ENCODE results near the gene PCYT1B. TPM values are rescaled to one million over a fixed set of nuclear protein-coding genes. Genes with fewer than 3 reads are reported as not detected.

Gene PCYT1B
- total RNA-seq, 1 donor from 2014 or later = 26.1 TPM

- no peak overlapping the region for H3K27ac Mint-ChIP-seq (ENCODE audit: unreplicated experiment)
- H3K27me3 Mint-ChIP-seq (ENCODE audit: unreplicated experiment) = no peaks in the 10 kb centered on the region
- no peak overlapping the region for H3K4me3 Mint-ChIP-seq (ENCODE audit: unreplicated experiment)
- no peaks in the 10 kb centered on the region for H3K9me3 Mint-ChIP-seq (ENCODE audit: unreplicated experiment)
- H3K4me1 Mint-ChIP-seq (ENCODE audit: unreplicated experiment) = no peaks in the 10 kb centered on the region
- TF ChIP-seq CTCF (IDR thresholded peaks at IDR 0.05; ENCODE audit: unreplicated experiment) = no peak
- H3K36me3 Mint-ChIP-seq (ENCODE audit: low read depth, unreplicated experiment) = no peaks in the 10 kb centered on the region
- DNase-seq (ENCODE audit: low spot score) = no peak
Observed at GRCh38 chrX:24567169-24567568, 80.0 kb downstream of the PCYT1B start.

- no peaks in the 10 kb centered on the region for H3K4me1 Mint-ChIP-seq (ENCODE audit: unreplicated experiment)
- TF ChIP-seq CTCF (IDR thresholded peaks at IDR 0.05; ENCODE audit: unreplicated experiment) = no peak
- no peak overlapping the region for H3K27ac Mint-ChIP-seq (ENCODE audit: unreplicated experiment)
Observed at GRCh38 chrX:24566240-24566639, 80.9 kb downstream of the PCYT1B start.

GRCh38 chrX:24563291-24564010 is 83.7 kb downstream of the PCYT1B start:
- Mint-ChIP-seq H3K4me1 (ENCODE audit: unreplicated experiment) (peaks cover 5% of the 10 kb centered on the region), H3K27ac (ENCODE audit: unreplicated experiment) (no peak overlapping the region), H3K4me3 (ENCODE audit: unreplicated experiment) (no peak overlapping the region), H3K36me3 (ENCODE audit: low read depth, unreplicated experiment) (no peaks in the 10 kb centered on the region), H3K27me3 (ENCODE audit: unreplicated experiment) (no peaks in the 10 kb centered on the region), H3K9me3 (ENCODE audit: unreplicated experiment) (no peaks in the 10 kb centered on the region)
- TF ChIP-seq CTCF (IDR thresholded peaks at IDR 0.05; ENCODE audit: unreplicated experiment) = no peak
- no peak for DNase-seq (ENCODE audit: low spot score)

More at GRCh38 chrX:24566240-24566639, 80.9 kb downstream of the PCYT1B start:
- no peaks in the 10 kb centered on the region for H3K27me3 Mint-ChIP-seq (ENCODE audit: unreplicated experiment)
- H3K36me3 Mint-ChIP-seq (ENCODE audit: low read depth, unreplicated experiment) = no peaks in the 10 kb centered on the region
- no peaks in the 10 kb centered on the region for H3K9me3 Mint-ChIP-seq (ENCODE audit: unreplicated experiment)
- no peak overlapping the region for H3K4me3 Mint-ChIP-seq (ENCODE audit: unreplicated experiment)
- DNase-seq (ENCODE audit: low spot score) = no peak

GRCh38 chrX:24561121-24561520 is 86.0 kb downstream of the PCYT1B start:
- Mint-ChIP-seq H3K36me3 (ENCODE audit: low read depth, unreplicated experiment) (no peaks in the 10 kb centered on the region), H3K4me1 (ENCODE audit: unreplicated experiment) (peaks cover 5% of the 10 kb centered on the region), H3K27me3 (ENCODE audit: unreplicated experiment) (no peaks in the 10 kb centered on the region), H3K27ac (ENCODE audit: unreplicated experiment) (no peak overlapping the region), H3K4me3 (ENCODE audit: unreplicated experiment) (no peak overlapping the region), H3K9me3 (ENCODE audit: unreplicated experiment) (no peaks in the 10 kb centered on the region)
- TF ChIP-seq CTCF (IDR thresholded peaks at IDR 0.05; ENCODE audit: unreplicated experiment) = no peak
- no peak for DNase-seq (ENCODE audit: low spot score)

- no peaks in the 10 kb centered on the region for H3K27me3 Mint-ChIP-seq (ENCODE audit: unreplicated experiment)
- no peak for DNase-seq (ENCODE audit: low spot score)
- TF ChIP-seq CTCF (IDR thresholded peaks at IDR 0.05; ENCODE audit: unreplicated experiment) = no peak
Observed at GRCh38 chrX:24553011-24553410, 94.1 kb downstream of the PCYT1B start.

More at GRCh38 chrX:24553011-24553410, 94.1 kb downstream of the PCYT1B start:
- H3K4me3 Mint-ChIP-seq (ENCODE audit: unreplicated experiment) = no peak overlapping the region
- H3K27ac Mint-ChIP-seq (ENCODE audit: unreplicated experiment) = no peak overlapping the region
- no peaks in the 10 kb centered on the region for H3K9me3 Mint-ChIP-seq (ENCODE audit: unreplicated experiment)
- H3K4me1 Mint-ChIP-seq (ENCODE audit: unreplicated experiment) = no peaks in the 10 kb centered on the region
- H3K36me3 Mint-ChIP-seq (ENCODE audit: low read depth, unreplicated experiment) = no peaks in the 10 kb centered on the region
